ENCODE results near the gene FAM3C.
A peak's percentile ranks its signal among the peaks of the same experiment; 100 is the strongest.

The FAM3C gene

DNA sequence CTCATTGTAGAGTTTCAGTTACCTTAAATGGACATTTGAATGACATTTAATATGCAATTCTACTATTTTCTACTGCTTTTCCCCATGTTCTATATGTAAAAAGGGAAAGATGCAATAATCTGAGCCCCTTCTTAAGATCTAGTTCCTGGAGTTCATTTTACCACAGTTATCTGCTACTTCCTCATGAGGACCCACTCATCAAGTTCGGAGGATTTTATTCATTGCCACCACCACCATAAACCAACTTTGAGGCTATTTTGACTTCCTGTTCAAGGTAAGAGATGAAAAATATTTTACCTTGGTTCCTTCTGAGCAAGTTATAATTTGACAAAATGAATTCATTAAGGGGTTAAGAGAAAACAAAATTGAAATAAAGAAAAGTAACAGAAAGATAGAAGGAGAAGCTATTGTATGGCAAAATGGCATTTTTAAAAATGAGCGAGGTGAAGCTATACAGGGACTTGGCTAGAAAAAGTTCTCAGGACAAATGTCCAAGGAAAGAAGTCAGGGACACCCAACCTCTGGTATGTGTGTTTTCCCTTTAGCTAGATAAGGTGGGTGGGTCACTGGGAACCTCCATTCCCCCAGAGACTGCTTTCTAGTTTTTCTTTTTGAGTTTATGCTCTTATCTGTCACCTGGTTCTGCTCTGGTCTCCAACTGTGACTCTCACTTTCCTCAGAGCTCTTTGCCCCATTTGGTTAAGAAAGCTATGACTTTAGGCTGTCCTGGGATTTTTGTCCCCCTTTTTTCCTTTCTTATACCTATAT is 14.9 kb upstream of the FAM3C start:
- DNase-seq = no peak

- no peak for DNase-seq
These were observed 10.8 kb upstream of the FAM3C start for GRCh38 chr7:121406944-121407343.

DNA sequence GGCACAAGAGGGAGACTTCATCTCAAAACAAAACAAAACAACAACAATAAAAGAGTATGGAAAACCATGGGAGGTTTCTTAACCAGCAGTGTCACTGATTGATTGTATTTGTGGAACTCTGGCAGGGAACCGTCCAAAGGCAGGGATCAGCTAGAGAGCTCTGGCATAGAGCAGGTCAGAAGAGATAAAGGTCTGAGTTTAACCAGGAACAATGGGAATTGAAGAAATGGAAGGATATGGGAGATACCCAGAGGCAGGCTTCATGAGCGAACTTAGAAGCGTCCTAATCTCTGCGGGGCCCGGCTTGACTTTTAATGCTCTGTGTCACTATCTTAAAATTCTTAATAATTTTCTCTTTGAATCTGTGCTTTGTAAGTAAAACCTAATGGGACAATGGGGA is 10.4 kb upstream of the FAM3C start:
- no peak for DNase-seq

DNA sequence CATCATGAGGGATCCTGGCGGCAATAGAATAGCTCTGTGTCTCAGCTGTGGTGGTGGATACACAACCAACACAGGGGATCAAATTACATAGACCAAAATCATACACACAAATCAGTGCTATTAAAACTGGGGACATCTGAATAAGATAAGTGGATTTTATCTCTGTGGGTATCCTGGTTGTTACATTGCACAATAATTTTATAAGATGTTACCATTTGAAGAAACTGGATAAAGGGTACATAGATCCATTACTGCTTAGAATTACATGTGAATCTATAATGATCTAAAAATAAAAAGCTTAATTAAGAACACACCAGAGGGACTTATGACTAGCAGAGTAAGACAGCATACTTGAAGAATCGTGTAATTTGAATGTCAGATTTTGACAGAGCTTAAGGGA is 8.2 kb upstream of the FAM3C start:
- no peak for DNase-seq

GRCh38 chr7:121402701-121403100 is 6.6 kb upstream of the FAM3C start:
- DNase-seq = no peak

DNA sequence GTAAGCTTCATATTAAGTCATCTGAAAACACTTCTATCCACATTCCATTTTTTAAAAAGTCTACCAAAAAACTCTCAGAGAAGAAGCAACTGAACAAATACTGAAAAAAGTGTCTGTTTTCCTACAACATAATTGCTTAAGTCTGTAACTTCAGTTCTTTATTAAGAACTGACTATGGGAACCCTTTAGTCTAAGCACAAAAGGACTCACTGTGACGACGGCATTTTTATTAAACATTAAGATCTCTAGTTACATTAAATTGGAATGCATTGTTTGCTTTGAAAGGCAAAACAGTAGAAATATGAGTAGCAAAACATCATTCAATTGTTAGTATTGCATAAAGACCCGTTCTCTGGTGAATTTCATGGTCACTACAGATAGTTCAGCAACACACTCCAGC is 5.8 kb upstream of the FAM3C start:
- peak; percentile 5 for DNase-seq

GRCh38 chr7:121398246-121398645 is 2.1 kb upstream of the FAM3C start:
- DNase-seq = peak; percentile 11

- no peak for DNase-seq
These were observed 1.7 kb upstream of the FAM3C start for GRCh38 chr7:121397822-121398221.

GRCh38 chr7:121397361-121397760 is 1.3 kb upstream of the FAM3C start:
- no peak for DNase-seq

DNA sequence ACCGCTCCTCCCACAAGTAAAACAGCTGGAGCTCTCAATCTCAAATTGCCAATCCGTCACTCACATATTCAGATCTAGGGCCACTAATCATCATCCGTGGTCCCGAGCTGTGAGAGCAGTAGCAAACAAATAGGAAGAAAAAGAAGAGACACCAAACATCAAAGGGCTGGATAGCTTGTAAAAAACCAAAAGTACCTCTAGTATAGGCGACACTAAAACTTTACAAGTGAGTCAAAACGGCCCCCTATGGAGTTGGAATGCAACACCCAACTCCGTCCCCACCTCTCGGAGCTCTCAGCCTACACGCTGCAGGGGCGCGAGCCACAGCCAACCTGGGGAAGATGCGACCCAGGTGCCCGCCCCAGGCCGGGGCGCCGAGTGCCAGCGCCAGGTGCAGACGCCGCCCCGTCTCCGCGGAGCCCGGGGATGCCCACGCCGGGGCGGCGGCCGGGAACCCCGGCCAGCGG is 581 bp downstream of the FAM3C start:
- DNase-seq = peak; percentile 43

DNA sequence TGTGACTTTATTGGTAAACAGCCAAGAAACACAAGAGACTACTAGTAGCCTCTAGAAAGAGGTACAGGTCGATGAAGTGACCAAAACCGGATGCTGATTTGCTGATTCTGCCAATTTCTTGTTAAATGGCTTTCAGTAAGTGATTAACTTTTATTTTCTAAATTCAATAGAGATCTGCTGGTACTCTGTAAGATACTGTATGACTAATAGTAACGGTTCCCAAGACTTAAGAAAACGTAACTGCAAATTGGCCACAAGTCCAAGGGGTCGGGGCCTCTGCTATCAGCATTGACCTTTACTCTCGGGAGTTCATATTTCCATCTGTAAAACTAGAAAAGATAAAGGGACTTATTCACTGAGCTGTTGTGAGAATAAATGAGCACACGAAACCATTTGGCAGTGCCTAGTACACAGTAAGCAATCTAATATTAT is 1.4 kb downstream of the FAM3C start:
- no peak for DNase-seq

DNA sequence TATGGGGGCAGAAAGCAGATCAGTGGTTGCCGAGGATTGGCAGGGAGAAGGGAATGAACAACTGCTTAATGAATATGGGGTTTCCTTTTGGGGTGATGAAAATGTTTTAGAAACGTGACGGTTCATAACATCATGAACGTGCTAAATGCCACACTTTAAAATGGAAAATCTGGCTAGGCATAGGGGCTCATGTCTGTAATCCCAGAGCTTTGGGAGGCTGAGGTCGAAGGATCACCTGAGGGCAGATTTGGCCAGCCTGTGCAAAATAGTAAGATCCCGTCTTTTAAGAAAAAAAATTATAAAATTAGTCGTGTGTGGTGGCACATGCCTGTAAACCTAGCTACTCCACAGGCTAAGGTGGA is 3.1 kb downstream of the FAM3C start:
- DNase-seq = no peak

GRCh38 chr7:121392277-121393004 is 3.7 kb downstream of the FAM3C start:
- DNase-seq = no peak

- no peak for DNase-seq
These were observed 4.4 kb downstream of the FAM3C start for GRCh38 chr7:121391686-121392085.

GRCh38 chr7:121390617-121391016 is 5.5 kb downstream of the FAM3C start:
- DNase-seq = no peak

DNA sequence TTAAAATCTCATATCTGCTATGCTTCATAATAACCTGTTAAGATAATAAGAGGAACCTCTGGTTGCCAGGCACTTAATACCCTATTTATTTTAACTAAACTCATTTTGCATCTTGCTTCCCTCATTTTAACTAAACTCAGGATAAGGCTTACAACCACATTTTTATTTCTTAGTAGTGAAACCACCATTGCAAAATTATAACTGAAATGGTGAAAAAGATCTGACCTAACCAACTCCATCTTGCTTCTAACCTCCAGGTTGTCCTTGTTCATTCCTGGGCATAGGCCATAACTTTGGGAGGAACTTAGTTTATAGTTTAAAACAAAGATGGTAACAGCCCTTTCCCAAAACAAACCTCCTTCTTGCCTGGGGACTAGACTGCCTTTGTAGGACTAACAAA is 6.0 kb downstream of the FAM3C start:
- DNase-seq = no peak

- peak; percentile 15 for DNase-seq
These were observed 7.2 kb downstream of the FAM3C start for GRCh38 chr7:121388950-121389349.

- DNase-seq = no peak
These were observed 10.3 kb downstream of the FAM3C start for GRCh38 chr7:121385800-121386179.

GRCh38 chr7:121385056-121385799 is 10.9 kb downstream of the FAM3C start:
- no peak for DNase-seq

DNA sequence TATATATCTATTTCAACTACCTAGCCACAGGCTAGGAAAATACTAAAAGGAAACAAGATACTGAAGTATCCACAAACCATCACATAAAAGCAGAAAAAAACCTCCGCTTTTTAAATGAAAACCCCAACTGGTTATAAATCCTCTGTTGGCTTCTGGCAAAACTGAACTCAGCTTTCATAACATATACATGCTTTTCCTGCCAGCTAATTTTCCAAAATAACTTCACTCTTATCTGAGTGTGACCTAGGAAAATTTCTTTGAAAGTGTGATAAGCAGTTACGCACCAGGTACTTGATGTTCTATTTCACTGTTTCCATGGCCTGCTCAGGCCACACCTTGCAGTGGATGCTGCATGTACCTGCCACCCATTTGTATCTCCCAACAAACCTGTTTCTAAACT is 11.8 kb downstream of the FAM3C start:
- DNase-seq = no peak

- no peak for DNase-seq
These were observed 12.7 kb downstream of the FAM3C start for GRCh38 chr7:121383235-121383910.

DNA sequence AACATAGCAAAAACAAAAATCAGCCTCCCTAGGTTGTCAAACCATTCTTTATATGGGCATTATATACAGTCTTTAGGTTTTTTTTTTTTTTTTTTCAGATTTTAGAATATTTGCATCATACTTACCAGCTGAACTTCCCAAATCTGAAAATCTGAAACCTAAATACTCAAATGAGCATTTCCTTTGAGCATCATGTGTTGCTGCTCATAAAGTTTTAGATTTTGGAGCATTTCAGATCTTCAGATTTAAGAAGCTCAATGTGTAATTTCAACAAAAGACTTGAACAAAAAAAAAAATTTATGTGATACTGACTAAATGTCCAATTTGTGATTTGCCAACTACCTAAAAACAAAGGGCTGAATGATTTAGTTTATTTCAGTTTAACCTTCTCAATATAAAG is 13.6 kb downstream of the FAM3C start:
- no peak for DNase-seq

DNA sequence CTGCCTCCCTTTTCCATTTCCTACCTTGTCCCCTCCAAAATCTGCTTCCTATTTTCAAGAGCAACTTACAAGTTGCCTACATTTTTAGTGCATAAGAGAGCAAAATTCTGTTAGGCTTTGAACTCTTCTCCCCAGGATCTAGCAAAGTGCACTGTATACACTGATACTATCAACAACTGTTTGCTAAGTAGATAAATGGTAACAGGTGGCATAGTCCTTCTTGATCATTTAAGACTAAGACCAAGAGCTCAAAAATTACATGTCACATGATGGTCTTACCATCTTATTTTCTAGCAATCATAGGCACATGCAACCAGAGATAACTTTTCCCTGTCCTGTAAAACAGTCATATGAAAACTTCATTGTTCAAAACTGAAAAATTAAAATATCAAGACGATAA is 16.2 kb downstream of the FAM3C start:
- no peak for DNase-seq

All from fibroblast of upper back skin (primary cell).